ENCODE data around the gene TRIP10. TPM values are rescaled to one million over a fixed set of nuclear protein-coding genes. Genes with fewer than 3 reads are reported as not detected.

The TRIP10 gene
- total and polyA plus RNA-seq, 11 donors, result 62.5 to 172 (median 85.8) TPM

- intact Hi-C loops (cut with DNase I), result no loop called here
- ATAC-seq (no peak), DNase-seq (no peak)
- no peaks in the 10 kb centered on the region for H3K9me3 ChIP-seq
- no peak overlapping the region for H3K4me3 ChIP-seq
- TF ChIP-seq, protein P1, sequence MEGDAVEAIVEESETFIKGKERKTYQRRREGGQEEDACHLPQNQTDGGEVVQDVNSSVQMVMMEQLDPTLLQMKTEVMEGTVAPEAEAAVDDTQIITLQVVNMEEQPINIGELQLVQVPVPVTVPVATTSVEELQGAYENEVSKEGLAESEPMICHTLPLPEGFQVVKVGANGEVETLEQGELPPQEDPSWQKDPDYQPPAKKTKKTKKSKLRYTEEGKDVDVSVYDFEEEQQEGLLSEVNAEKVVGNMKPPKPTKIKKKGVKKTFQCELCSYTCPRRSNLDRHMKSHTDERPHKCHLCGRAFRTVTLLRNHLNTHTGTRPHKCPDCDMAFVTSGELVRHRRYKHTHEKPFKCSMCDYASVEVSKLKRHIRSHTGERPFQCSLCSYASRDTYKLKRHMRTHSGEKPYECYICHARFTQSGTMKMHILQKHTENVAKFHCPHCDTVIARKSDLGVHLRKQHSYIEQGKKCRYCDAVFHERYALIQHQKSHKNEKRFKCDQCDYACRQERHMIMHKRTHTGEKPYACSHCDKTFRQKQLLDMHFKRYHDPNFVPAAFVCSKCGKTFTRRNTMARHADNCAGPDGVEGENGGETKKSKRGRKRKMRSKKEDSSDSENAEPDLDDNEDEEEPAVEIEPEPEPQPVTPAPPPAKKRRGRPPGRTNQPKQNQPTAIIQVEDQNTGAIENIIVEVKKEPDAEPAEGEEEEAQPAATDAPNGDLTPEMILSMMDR (IDR thresholded peaks at IDR 0.05), result no peak
- TF ChIP-seq POLR2A (IDR thresholded peaks at IDR 0.05), result no peak
- WGBS, 4 donors, result 71 to 86% (median 76%) methylated on average over 18 of the region's 18 CpGs
- H3K27ac ChIP-seq, result no peak overlapping the region
- H3K36me3 ChIP-seq, result peaks cover 0 to 4% (median 0%) of the 10 kb centered on the region in 9 donors
- H3K4me1 ChIP-seq, result no peaks in the 10 kb centered on the region
- H3K27me3 ChIP-seq, result peaks cover 0 to 3% (median 0%) of the 10 kb centered on the region in 9 donors
Measured at GRCh38 chr19:6696239-6696820, 43.1 kb upstream of the TRIP10 start.

- Histone ChIP-seq H3K36me3 (peaks cover 0 to 4% (median 0%) of the 10 kb centered on the region in 9 donors), H3K27me3 (peaks cover 0 to 3% (median 0%) of the 10 kb centered on the region in 9 donors), H3K4me1 (no peaks in the 10 kb centered on the region), H3K4me3 (no peak overlapping the region), H3K9me3 (no peaks in the 10 kb centered on the region), H3K27ac (no peak overlapping the region)
- WGBS, 4 donors, result 64 to 73% (median 70%) methylated on average over 13 of the region's 13 CpGs
- ATAC-seq (no peak), DNase-seq (no peak)
- intact Hi-C loops (cut with DNase I), result no loop called here
- no peak for TF ChIP-seq POLR2A (IDR thresholded peaks at IDR 0.05)
- TF ChIP-seq, protein P1 (IDR thresholded peaks at IDR 0.05), result no peak
Measured at GRCh38 chr19:6697291-6697690, 42.2 kb upstream of the TRIP10 start.

DNA sequence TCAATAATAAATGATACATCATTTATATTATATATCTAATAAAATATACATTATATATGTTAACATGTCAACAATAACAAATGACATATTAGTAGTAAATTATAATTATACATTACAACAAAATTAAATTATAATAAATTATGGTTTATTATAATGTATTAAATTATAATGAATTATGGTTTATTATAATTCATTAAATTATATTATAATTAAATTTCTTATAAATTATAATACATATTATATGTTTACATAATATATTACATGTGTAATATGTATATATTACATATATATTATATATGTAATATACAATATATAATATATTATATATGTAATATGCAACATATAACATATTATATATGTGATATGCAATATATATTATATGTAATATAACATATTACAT lies 39.5 kb upstream of the TRIP10 start:
- Histone ChIP-seq H3K9me3 (no peaks in the 10 kb centered on the region), H3K4me1 (no peaks in the 10 kb centered on the region), H3K4me3 (no peak overlapping the region), H3K27ac (no peak overlapping the region), H3K36me3 (no peaks in the 10 kb centered on the region), H3K27me3 (peaks cover 0 to 3% (median 0%) of the 10 kb centered on the region in 9 donors)
- no peak for ATAC-seq
- TF ChIP-seq, protein P1 (IDR thresholded peaks at IDR 0.05), result no peak
- no peak for TF ChIP-seq POLR2A (IDR thresholded peaks at IDR 0.05)
- no peak for DNase-seq
- intact Hi-C loops (cut with DNase I), result no loop called here

GRCh38 chr19:6700586-6701316 lies 38.7 kb upstream of the TRIP10 start:
- DNase-seq (no peak), ATAC-seq (no peak)
- 79 to 84% (median 83%) methylated on average over 8 of the region's 8 CpGs for WGBS, 4 donors
- intact Hi-C loops (cut with DNase I), result no loop called here
- Histone ChIP-seq H3K4me1 (no peaks in the 10 kb centered on the region), H3K27me3 (peaks cover 0 to 3% (median 0%) of the 10 kb centered on the region in 9 donors), H3K36me3 (no peaks in the 10 kb centered on the region), H3K27ac (no peak overlapping the region), H3K9me3 (no peaks in the 10 kb centered on the region), H3K4me3 (no peak overlapping the region)
- TF ChIP-seq POLR2A (IDR thresholded peaks at IDR 0.05), result no peak
- TF ChIP-seq, protein P1 (IDR thresholded peaks at IDR 0.05), result no peak

Data from heart left ventricle (tissue), 16 donors.